ENCODE results near the gene PPFIBP1. TPM values are rescaled to one million over a fixed set of nuclear protein-coding genes. Genes with fewer than 3 reads are reported as not detected.
"Not testable (repeated sequence)": the region's sequence is repeated elsewhere in the genome, so short reads cannot be mapped to it uniquely, and the experiment has no call there.

Gene PPFIBP1
- total and polyA plus RNA-seq, 4 experiments from 2014 or later = 2.1 to 6.5 (median 3.8) TPM

DNA sequence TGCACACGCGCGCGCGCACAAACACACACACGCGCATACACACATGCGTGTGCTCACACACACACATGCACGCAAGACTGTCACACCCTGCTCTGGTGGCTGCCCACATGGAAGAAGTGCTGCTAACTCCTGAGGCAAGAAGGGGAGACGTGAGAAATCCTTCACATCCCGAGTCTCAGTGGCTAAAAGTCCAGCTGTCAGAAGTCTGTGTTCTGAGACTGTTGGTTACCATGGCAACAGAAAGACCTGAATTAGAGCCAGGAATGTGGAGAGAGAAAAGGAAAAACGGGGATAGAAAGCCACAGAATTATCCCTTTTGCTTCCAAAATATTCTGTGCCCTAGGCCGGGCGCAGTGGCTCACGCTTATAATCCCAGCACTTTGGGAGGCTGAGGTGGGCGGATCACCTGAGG is 71.2 kb downstream of the PPFIBP1 start:
- no peak for DNase-seq
- H3K4me3 Mint-ChIP-seq = no peak overlapping the region
- Histone ChIP-seq H3K4me3 (ENCODE audit: low read length in 2 of 2) (no peak overlapping the region), H3K36me3 (ENCODE audit: insufficient read depth, low read length) (no peaks in the 10 kb centered on the region), H3K27ac (ENCODE audit: low read depth, low read length) (no peak overlapping the region), H3K4me1 (ENCODE audit: insufficient read depth, low read length) (no peaks in the 10 kb centered on the region), H3K27me3 (ENCODE audit: insufficient read depth, low read length) (no peaks in the 10 kb centered on the region), H3K9me3 (ENCODE audit: control insufficient read depth in 1 of 2, low read length in 2 of 2) (no peaks in the 10 kb centered on the region)
- CTCF ChIA-PET (ENCODE audit: partially characterized antibody) = no interaction called here
- peaks cover 0 to 8% (median 4%) of the 10 kb centered on the region in 8 donors for H3K9me3 Mint-ChIP-seq
- peaks cover 0 to 3% of the 10 kb centered on the region in 2 donors for H3K27me3 Mint-ChIP-seq
- no peaks in the 10 kb centered on the region for H3K4me1 Mint-ChIP-seq
- intact Hi-C loops (cut with micrococcal nuclease) = no loop called here
- POLR2A ChIA-PET (ENCODE audit: partially characterized antibody) = no interaction called here
- H3K27ac Mint-ChIP-seq = no peak overlapping the region
- no peaks in the 10 kb centered on the region for H3K36me3 Mint-ChIP-seq

DNA sequence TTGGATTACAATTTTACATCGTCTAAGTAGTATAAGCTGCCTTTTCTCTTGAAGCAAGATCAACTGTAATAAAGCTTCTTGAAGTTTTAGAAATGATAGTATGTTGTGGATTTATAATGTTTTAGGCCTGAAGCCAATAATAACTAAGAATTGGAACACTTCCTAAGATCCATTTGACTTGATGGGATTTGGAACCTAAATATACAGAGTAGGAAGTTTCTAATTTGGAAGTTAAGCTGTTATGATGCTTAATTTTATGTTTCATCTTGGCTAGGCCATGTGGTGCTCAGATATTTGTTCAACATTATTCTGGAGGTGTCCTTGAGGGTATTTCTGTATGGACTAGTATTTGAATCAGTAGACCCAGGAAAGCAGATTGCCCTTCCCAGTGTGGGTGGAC is 74.9 kb downstream of the PPFIBP1 start:
- H3K27ac Mint-ChIP-seq; H3K9me3 ChIP-seq (ENCODE audit: control insufficient read depth in 1 of 2, low read length in 2 of 2); intact Hi-C loops (cut with micrococcal nuclease); CTCF ChIA-PET (ENCODE audit: partially characterized antibody); H3K4me1 ChIP-seq (ENCODE audit: insufficient read depth, low read length); H3K27me3 ChIP-seq (ENCODE audit: insufficient read depth, low read length); H3K4me3 ChIP-seq (ENCODE audit: low read length in 2 of 2); H3K27me3 Mint-ChIP-seq; H3K4me1 Mint-ChIP-seq; H3K36me3 ChIP-seq (ENCODE audit: insufficient read depth, low read length); H3K9me3 Mint-ChIP-seq; POLR2A ChIA-PET (ENCODE audit: partially characterized antibody); H3K36me3 Mint-ChIP-seq; H3K4me3 Mint-ChIP-seq; DNase-seq; H3K27ac ChIP-seq (ENCODE audit: low read depth, low read length): not testable (repeated sequence)

DNA sequence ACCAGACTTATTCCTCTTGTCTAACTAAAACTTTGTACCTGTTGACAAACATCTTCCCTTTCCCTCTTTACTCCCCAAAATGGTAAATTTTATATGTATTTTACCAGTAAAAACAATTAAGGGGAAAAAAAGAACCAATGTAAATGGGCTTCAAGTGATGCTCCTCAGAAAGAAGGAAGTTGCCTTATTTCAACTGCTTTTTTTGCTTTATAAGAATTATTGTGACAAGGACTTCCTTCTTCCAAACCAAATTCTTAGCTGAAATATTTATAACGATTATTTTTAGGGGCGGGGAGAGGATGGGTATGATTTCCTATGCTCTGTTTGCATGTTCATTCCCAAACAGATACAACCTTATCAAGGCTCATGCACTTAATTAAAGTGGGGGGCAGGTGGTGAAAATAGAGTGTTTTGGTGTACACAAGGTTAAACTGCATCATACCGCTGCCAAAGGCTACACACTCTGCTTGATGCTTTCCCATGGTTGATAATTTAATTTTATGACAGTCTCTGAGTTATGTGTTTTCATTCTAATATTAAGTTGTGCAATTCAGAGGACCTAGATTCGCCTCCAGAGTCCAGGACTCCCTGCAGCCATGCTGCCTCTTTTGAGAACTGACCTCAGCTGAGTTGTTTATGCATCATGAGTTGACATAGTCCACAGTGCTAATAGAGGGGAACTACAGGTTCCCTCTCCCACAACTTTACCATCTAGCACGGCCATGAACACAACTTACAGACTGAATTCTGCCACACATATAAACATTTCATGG is 77.2 kb downstream of the PPFIBP1 start:
- DNase-seq; H3K4me3 ChIP-seq (ENCODE audit: low read length in 2 of 2); H3K27me3 ChIP-seq (ENCODE audit: insufficient read depth, low read length); H3K27ac ChIP-seq (ENCODE audit: low read depth, low read length); H3K4me3 Mint-ChIP-seq; H3K27me3 Mint-ChIP-seq; H3K27ac Mint-ChIP-seq; H3K4me1 ChIP-seq (ENCODE audit: insufficient read depth, low read length); H3K36me3 Mint-ChIP-seq; POLR2A ChIA-PET (ENCODE audit: partially characterized antibody); H3K4me1 Mint-ChIP-seq; H3K36me3 ChIP-seq (ENCODE audit: insufficient read depth, low read length); intact Hi-C loops (cut with micrococcal nuclease); H3K9me3 ChIP-seq (ENCODE audit: control insufficient read depth in 1 of 2, low read length in 2 of 2); CTCF ChIA-PET (ENCODE audit: partially characterized antibody): not testable (repeated sequence)
- H3K9me3 Mint-ChIP-seq = peaks cover 0 to 12% (median 7%) of the 10 kb centered on the region in 8 donors

DNA sequence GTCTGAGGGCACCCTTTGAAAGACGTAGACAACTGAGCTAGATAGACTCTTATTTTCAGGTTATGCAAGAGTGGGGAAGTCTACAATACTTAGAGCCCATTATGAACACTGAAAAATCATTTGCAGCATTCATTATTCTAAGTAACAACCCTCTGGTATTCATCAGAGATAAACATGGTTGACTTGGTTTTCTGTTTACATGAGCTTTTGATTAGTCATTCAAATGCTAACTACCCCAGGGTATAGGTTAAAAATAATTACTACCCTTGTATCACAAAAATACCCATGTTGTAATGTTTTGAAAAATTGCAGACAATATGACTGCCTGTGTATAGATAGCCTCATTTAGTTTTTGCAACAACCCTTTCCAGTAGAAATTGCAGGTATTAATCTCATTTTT is 78.5 kb downstream of the PPFIBP1 start:
- H3K4me3 Mint-ChIP-seq = no peak overlapping the region
- no peak overlapping the region for H3K27ac Mint-ChIP-seq
- H3K27me3 Mint-ChIP-seq = peaks cover 0 to 3% of the 10 kb centered on the region in 2 donors
- Histone ChIP-seq H3K9me3 (ENCODE audit: control insufficient read depth in 1 of 2, low read length in 2 of 2) (no peaks in the 10 kb centered on the region), H3K4me3 (ENCODE audit: low read length in 2 of 2) (no peak overlapping the region), H3K4me1 (ENCODE audit: insufficient read depth, low read length) (no peaks in the 10 kb centered on the region), H3K27ac (ENCODE audit: low read depth, low read length) (no peak overlapping the region), H3K36me3 (ENCODE audit: insufficient read depth, low read length) (no peaks in the 10 kb centered on the region), H3K27me3 (ENCODE audit: insufficient read depth, low read length) (no peaks in the 10 kb centered on the region)
- peaks cover 0 to 12% (median 5%) of the 10 kb centered on the region in 8 donors for H3K9me3 Mint-ChIP-seq
- ChIA-PET CTCF (ENCODE audit: partially characterized antibody) (no interaction called here), POLR2A (ENCODE audit: partially characterized antibody) (no interaction called here)
- DNase-seq = no peak
- no peaks in the 10 kb centered on the region for H3K36me3 Mint-ChIP-seq
- intact Hi-C loops (cut with micrococcal nuclease) = no loop called here
- H3K4me1 Mint-ChIP-seq = no peaks in the 10 kb centered on the region

DNA sequence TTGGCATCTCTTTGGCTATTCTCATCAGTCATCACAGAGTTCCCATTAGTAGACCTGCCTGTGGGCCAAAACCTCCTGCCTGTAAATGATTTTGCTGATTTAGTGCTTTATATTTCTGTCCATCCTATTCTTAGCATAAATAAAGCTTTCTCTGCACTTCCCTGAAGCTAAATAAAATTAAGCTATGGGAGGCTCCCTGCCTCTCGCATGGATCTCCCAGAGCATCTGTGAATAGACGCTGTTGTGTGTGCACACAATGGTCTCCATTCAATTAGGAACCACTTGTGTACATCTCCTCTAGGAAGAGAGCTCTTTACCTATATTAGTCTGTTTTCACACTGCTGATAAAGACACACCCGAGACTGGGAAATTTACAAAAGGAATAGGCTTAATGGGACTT is 80.4 kb downstream of the PPFIBP1 start:
- ChIA-PET CTCF (ENCODE audit: partially characterized antibody) (no interaction called here), POLR2A (ENCODE audit: partially characterized antibody) (no interaction called here)
- H3K4me3 Mint-ChIP-seq = no peak overlapping the region
- H3K27me3 Mint-ChIP-seq = peaks cover 0 to 2% of the 10 kb centered on the region in 2 donors
- H3K27ac ChIP-seq (ENCODE audit: low read depth, low read length) = no peak overlapping the region
- peaks cover 0 to 5% (median 2%) of the 10 kb centered on the region in 8 donors for H3K9me3 Mint-ChIP-seq
- no peaks in the 10 kb centered on the region for H3K4me1 Mint-ChIP-seq
- intact Hi-C loops (cut with micrococcal nuclease) = no loop called here
- H3K27ac Mint-ChIP-seq = no peak overlapping the region
- no peaks in the 10 kb centered on the region for H3K36me3 Mint-ChIP-seq
- no peaks in the 10 kb centered on the region for H3K36me3 ChIP-seq (ENCODE audit: insufficient read depth, low read length)
- H3K4me1 ChIP-seq (ENCODE audit: insufficient read depth, low read length) = no peaks in the 10 kb centered on the region
- no peaks in the 10 kb centered on the region for H3K9me3 ChIP-seq (ENCODE audit: control insufficient read depth in 1 of 2, low read length in 2 of 2)
- no peak overlapping the region for H3K4me3 ChIP-seq (ENCODE audit: low read length in 2 of 2)
- no peaks in the 10 kb centered on the region for H3K27me3 ChIP-seq (ENCODE audit: insufficient read depth, low read length)
- no peak for DNase-seq

DNA sequence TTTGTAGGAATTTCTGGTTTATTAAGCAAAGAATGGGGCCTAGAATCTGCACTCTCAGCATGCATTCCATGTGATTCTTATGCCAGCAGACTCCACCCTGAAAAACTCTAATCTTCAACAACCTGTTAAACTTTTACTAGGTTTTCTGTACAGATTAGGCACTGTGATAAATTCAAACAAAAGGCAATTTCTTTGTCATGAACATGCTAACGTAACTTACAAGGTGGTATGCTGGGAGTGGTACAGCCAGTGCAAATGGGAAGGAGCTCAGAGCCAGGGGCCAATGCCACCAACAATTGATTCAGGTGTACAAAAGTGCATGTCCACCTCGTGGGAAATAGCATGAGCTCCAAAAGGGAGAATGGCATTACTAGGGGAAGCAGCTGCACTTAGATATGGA is 83.0 kb downstream of the PPFIBP1 start:
- no peaks in the 10 kb centered on the region for H3K4me1 ChIP-seq (ENCODE audit: insufficient read depth, low read length)
- no peaks in the 10 kb centered on the region for H3K36me3 ChIP-seq (ENCODE audit: insufficient read depth, low read length)
- H3K9me3 ChIP-seq (ENCODE audit: control insufficient read depth in 1 of 2, low read length in 2 of 2) = no peaks in the 10 kb centered on the region
- intact Hi-C loops (cut with micrococcal nuclease) = no loop called here
- H3K36me3 Mint-ChIP-seq = no peaks in the 10 kb centered on the region
- no peak overlapping the region for H3K27ac Mint-ChIP-seq
- no peak overlapping the region for H3K27ac ChIP-seq (ENCODE audit: low read depth, low read length)
- ChIA-PET POLR2A (ENCODE audit: partially characterized antibody) (no interaction called here), CTCF (ENCODE audit: partially characterized antibody) (no interaction called here)
- H3K9me3 Mint-ChIP-seq = peaks cover 0 to 5% (median 2%) of the 10 kb centered on the region in 8 donors
- H3K4me1 Mint-ChIP-seq = no peaks in the 10 kb centered on the region
- DNase-seq = no peak
- H3K4me3 Mint-ChIP-seq = no peak overlapping the region
- H3K27me3 Mint-ChIP-seq = peaks cover 0 to 2% of the 10 kb centered on the region in 2 donors
- H3K4me3 ChIP-seq (ENCODE audit: low read length in 2 of 2) = no peak overlapping the region
- no peaks in the 10 kb centered on the region for H3K27me3 ChIP-seq (ENCODE audit: insufficient read depth, low read length)

DNA sequence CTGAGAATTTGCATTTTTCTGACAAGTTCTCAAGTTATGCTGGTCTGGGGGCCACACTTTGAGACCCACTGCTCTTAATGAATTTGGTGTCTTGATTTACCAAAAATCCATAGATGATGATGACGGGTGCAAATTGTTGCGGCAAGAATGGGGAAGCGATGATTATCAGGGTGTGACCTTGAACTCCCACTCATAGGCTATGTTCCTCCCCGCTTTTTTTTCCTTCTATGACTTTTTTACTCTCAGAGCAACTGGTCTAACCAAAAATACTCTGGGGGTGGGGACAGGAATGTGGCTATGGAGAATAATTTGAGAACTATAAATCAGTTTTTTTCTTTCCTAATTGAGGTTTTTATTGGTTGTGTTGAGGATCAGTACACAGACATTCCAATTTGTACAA is 83.6 kb downstream of the PPFIBP1 start:
- intact Hi-C loops (cut with micrococcal nuclease) = no loop called here
- no peak for DNase-seq
- H3K36me3 Mint-ChIP-seq = no peaks in the 10 kb centered on the region
- Histone ChIP-seq H3K36me3 (ENCODE audit: insufficient read depth, low read length) (no peaks in the 10 kb centered on the region), H3K27ac (ENCODE audit: low read depth, low read length) (no peak overlapping the region), H3K4me1 (ENCODE audit: insufficient read depth, low read length) (no peaks in the 10 kb centered on the region), H3K9me3 (ENCODE audit: control insufficient read depth in 1 of 2, low read length in 2 of 2) (no peaks in the 10 kb centered on the region), H3K4me3 (ENCODE audit: low read length in 2 of 2) (no peak overlapping the region), H3K27me3 (ENCODE audit: insufficient read depth, low read length) (no peaks in the 10 kb centered on the region)
- no peaks in the 10 kb centered on the region for H3K4me1 Mint-ChIP-seq
- peaks cover 0 to 2% of the 10 kb centered on the region in 2 donors for H3K27me3 Mint-ChIP-seq
- peaks cover 0 to 5% (median 2%) of the 10 kb centered on the region in 8 donors for H3K9me3 Mint-ChIP-seq
- ChIA-PET CTCF (ENCODE audit: partially characterized antibody) (no interaction called here), POLR2A (ENCODE audit: partially characterized antibody) (no interaction called here)
- no peak overlapping the region for H3K4me3 Mint-ChIP-seq
- no peak overlapping the region for H3K27ac Mint-ChIP-seq
